HG02943 (cell line): ENCODE results near the gene IDS.

ENCODE experiments used
- ATAC-seq: cut with Tn5 transposase; IDR thresholded peaks from one replicate; pipeline ENCODE4 v1.9.1; 2021; ENCODE audit warnings: mild to moderate bottlenecking, low read depth, moderate library complexity; ENCODE audit not compliant: unreplicated experiment

The IDS gene

GRCh38 chrX:149467461-149467860, 37.6 kb downstream of the IDS start:
- no peak for ATAC-seq

GRCh38 chrX:149462849-149463248, 42.3 kb downstream of the IDS start:
- ATAC-seq, result no peak

GRCh38 chrX:149461746-149462145, 43.4 kb downstream of the IDS start:
- ATAC-seq, result no peak

- ATAC-seq, result no peak
These were observed 46.5 kb downstream of the IDS start for GRCh38 chrX:149458586-149458985.

GRCh38 chrX:149456476-149457245, 48.4 kb downstream of the IDS start:
- ATAC-seq, result no peak

GRCh38 chrX:149455934-149456333, 49.2 kb downstream of the IDS start:
- no peak for ATAC-seq

- ATAC-seq, result no peak
These were observed 50.9 kb downstream of the IDS start for GRCh38 chrX:149453906-149454822.

- ATAC-seq, result no peak
These were observed 52.1 kb downstream of the IDS start for GRCh38 chrX:149453030-149453429.

GRCh38 chrX:149433451-149433850, 71.7 kb downstream of the IDS start:
- no peak for ATAC-seq

- no peak for ATAC-seq
These were observed 72.1 kb downstream of the IDS start for GRCh38 chrX:149433051-149433450.
